ENCODE results near the gene B4GALT4.

B4GALT4 gene

GRCh38 chr3:119237299-119237698 is 3.4 kb downstream of the B4GALT4 start:
- DNase-seq, result no peak

GRCh38 chr3:119236756-119237155 is 3.9 kb downstream of the B4GALT4 start:
- DNase-seq, result no peak

DNA sequence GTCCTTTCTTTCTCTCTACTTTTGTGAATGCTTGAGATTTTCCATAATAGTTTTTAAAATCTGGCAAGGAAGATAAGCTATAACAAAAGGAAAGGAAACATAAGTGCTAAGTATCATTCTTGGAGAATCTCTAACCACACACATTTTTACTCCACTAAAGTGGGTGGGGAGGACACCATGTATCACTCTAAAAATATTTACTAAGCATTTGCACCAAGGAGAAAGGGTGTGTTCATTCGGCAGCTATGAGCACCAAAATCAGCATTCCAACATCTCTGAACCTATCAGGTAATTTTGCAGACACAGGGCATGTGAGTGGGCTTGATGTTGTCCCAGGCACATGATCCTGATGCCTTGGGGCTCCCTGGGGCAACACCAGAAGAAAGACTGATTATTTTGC is 5.5 kb downstream of the B4GALT4 start:
- DNase-seq, result no peak

DNA sequence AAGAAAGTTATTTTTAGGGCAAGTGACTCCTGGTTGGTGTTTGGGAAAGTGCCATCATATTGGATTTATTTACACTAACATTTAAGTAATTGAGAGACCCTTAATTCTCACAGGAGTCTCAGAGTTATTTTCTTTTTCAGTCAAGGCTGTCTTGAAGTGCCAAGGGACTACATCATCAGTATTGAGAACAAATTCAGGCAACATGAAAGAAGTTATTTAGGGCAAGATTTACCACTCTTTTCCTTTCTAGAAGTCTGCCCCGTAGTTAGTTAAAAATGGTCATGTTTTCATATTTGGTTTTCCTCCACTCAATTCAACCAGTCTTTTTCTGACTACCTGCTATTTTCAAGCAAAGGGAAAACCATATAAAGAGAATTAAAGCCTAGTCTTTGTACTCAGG is 6.1 kb downstream of the B4GALT4 start:
- no peak for DNase-seq

GRCh38 chr3:119230745-119231144 is 9.9 kb downstream of the B4GALT4 start:
- no peak for DNase-seq

DNA sequence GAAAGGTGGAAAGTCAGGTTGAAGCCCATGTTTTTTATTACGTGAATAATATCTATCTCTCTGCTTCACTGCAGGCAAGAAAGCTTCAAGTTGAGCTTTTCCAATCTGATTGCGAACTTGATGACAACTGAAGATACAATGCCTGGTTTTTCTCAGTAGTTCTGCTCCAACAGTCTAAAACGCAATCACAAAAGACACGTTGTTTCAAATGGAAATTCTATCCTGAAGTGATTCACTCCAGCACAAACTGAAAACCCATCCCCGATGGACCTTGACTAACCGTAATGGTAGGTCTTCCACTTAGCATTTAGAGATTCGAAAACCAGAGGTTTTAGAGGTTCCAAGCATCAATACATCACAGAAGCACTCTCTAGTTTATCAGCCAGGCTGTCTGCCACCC is 10.6 kb downstream of the B4GALT4 start:
- no peak for DNase-seq

DNA sequence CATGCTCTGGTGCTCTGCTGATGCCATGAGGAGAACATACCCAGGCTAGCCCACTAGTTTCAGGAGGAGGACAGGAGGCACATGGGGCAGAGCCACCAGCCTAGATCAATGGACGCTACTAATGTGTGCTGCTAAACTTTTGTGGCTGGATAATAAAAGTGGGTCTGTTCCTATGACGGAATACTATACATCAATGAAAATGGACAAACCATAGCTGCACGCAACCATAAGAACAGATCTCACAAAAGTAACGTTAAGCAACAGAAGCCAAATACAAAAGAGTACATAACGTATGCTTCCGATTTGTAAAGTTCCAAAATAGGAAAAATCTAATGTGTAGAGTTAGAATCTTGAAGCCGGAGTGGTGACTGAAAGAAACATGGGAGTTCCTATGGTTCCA is 11.5 kb downstream of the B4GALT4 start:
- no peak for DNase-seq

DNA sequence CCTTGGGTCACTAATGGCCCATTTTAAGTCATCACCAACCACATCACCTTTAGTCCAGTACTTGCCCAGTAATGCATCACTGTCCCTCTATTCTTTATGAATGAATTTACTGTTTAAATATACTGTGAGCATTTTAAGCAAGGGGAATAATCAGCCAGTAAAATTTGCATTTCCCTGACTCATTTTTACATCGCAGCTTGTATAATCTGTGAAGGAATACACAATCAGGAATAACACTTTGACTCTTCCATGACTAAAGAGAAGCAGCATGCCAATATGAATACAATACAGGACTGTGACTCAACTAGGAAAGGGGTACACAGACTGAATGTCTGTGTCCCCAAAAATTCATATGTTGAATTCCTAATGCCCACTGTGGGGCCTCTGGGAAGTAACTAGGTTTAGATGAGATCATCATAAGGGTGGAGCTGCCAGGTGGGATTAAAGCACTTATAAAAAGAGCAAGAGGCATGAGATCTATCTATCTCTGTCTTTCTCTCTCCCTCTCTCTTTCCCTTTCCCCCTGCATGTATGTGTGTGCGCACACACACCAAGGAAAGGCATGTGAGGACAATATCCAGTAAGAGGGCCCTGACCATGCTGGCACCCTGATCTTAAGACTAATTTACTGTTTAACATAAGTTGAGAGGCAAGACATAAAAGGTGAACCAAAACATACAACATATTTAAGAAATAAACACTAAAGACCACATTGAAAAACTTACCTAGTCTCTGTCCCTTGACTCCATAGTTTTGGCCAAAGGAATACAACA is 12.1 kb downstream of the B4GALT4 start:
- no peak for DNase-seq

GRCh38 chr3:119227070-119227850 is 13.4 kb downstream of the B4GALT4 start:
- DNase-seq, result no peak

- no peak for DNase-seq
Measured at GRCh38 chr3:119225121-119225520, 15.6 kb downstream of the B4GALT4 start.

- no peak for DNase-seq
Measured at GRCh38 chr3:119223511-119223910, 17.2 kb downstream of the B4GALT4 start.

DNA sequence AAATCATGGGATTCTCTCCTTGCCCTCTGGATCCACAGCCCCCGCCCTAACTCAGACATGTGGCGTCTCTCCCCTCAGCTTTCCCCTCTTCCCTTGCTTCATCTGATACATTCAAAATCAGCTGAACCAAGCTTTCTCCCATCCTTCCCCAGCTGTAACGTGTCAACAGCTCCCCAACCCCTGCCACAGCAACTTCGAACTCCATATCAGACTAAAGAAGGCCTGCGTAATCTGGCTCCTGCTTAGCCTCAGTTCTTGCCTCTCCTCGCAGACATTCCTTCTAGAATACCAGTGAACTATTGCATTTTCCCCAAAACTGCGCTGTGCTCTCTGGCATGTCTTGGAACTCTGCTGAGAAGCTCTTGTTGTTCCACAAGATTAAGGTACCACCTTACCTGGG is 18.3 kb downstream of the B4GALT4 start:
- no peak for DNase-seq

- no peak for DNase-seq
Measured at GRCh38 chr3:119221779-119222320, 18.8 kb downstream of the B4GALT4 start.

DNA sequence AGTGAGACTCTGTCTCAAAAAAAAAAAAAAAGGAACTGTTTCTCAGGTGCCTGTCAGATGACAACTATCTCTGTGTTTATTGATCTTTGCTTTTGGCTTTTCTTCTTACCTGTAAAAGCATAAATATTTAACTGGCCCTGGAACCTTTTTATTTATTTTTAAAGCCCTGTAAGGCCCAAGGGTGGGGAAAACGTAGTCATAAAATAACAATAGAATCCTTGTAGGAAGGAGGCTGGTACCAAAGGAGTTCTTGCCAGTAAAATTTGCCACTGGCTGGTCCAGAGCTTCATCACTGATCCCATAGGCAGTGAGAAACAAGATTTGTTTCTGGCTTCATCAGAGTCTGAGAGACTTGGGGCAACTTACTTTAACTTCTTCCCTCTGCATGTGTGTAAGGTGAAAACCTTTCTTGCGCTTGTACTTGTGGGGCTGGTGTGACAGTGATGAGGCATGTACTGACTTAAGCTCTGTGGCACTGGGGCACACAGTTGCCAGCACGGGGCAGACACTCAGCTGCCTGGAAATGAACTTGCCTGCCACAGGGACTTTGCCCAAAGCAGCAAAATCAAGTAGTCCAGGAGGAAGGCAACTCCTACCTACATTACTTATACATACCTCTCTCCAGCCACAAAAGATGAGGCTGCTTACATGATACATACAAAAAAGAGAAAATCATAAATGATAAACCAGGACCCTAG is 19.6 kb downstream of the B4GALT4 start:
- no peak for DNase-seq

DNA sequence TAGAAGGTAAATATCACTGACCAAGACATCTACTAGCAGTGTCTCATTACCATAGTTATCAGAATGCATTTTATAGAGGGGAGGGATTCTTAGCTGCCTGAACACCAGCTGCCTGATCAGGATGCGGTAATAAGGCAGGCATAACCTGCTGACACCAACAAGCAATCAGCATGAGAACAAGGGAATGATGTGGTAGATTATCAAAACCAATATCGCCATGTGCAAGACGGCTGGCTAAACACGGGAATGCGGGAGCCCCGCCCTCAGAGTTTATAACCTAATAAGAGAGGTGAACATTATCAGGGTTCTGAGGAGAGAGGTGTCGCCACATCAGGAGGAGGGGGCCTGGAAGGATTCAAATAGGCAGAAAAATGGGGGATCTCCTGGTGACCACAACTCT is 20.5 kb downstream of the B4GALT4 start:
- no peak for DNase-seq

- no peak for DNase-seq
Measured at GRCh38 chr3:119219069-119219468, 21.6 kb downstream of the B4GALT4 start.

DNA sequence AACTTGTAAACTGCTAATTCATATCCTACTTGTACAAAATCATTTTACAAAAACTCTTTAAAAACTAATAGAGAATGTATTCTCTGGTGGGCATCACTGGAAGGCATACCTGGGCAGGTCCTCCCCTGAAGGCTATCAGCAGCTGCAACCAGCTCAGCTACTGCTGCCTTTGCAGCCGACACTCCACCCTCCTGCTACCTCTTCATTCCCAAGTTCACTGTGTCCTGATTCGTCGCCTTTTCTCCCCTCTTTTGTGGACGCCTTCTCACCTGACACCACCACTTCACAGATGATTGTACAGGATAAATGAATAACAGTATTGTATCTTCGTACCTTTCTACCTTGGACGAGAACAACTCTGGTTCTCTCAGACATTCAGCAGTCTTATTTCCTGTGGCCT is 28.9 kb downstream of the B4GALT4 start:
- DNase-seq, result no peak

GRCh38 chr3:119211193-119211592 is 29.5 kb downstream of the B4GALT4 start:
- DNase-seq, result no peak

DNA sequence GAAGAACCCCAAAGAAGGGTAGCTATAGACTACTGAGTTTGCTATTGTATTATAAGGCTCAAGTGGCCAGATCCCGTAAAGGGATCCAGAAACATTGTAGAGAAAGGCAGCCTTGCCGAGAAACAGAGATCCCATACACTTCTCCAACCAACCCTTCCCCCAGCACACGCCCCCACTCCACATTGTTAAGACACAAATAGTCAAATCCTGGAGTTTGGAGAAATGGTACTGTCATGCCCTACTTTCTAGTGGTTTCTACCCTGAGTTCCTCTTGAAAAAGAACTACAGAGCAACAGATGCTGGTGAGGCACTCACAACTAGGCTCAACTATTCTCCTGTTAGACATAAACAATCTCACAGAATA is 33.2 kb downstream of the B4GALT4 start:
- DNase-seq, result no peak

DNA sequence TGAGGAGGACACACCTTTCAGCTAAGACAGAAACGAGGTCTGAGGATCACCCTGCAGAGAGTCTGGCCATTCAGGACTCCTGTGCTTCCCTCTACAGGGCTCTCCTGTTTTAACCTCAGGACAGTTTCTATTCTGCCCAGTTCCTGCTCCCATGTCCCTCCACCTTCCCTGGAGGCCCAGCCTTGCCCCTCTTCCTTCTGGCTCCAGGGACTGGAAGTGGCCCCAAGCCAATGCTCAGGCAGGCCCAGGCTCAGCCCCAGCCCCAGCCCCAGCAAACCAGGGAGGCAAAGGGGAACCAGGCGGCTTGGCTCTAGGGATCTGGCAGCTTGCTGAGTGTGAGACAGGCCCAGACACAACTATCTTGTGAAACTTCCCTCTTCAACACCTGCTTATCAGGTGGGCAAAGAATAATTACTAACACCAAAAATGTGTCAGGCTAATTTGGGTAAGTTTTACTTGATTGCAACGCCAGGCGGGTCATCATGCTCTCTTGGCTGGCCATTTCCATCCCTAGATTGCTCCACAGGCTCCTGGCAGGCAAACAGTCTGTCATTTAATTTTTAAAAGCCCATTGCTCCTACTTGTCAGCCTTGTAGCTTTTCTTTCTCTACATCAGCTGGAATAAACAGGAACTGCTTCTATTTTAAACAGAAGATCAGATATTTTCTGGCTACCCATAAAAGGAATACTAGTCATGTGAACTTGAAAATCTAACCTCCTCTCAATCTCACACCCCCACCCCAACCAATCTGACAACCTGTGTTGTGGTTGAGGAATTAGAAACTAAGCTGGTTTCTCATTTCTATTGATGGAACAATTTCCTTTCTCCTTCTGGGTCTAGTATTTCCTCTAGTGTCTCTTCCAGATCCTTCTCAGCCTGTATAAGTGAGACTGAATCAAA is 33.8 kb downstream of the B4GALT4 start:
- DNase-seq, result no peak

- DNase-seq, result no peak
Measured at GRCh38 chr3:119205685-119206084, 35.0 kb downstream of the B4GALT4 start.
